Keratinocyte (primary cell): ENCODE measurements around the gene ARL5A. TPM values are rescaled to one million over a fixed set of nuclear protein-coding genes. Genes with fewer than 3 reads are reported as not detected.

ENCODE experiments used
- DNase-seq: peaks from one replicate; pipeline ENCODE4 v3.0.0-alpha.2; 2011; ENCODE audit warnings: low read depth, missing footprints, low spot score
- FAIRE-seq: peaks from 2 replicates; lab custom pipeline; 2011; peaks lifted over from hg19 to GRCh38; lab: Jason Lieb, UNC
- H2AFZ ChIP-seq: 2 replicates; pipeline ENCODE4 v1.6.0; 2012; ENCODE audit warnings: low read length, control low read depth, inconsistent platforms; ENCODE audit not compliant: control insufficient read depth
- H3K27ac ChIP-seq: 2 replicates; pipeline ENCODE4 v1.5.1; 2011; ENCODE audit warnings: low read length; ENCODE audit not compliant: control insufficient read depth, insufficient read depth
- H3K27me3 ChIP-seq: 3 replicates; pipeline ENCODE4 v1.6.0; 2011; ENCODE audit warnings: low read length; ENCODE audit not compliant: control insufficient read depth, insufficient read depth; ENCODE audit errors: extremely low read depth
- H3K36me3 ChIP-seq, 2 experiments: 2 replicates in 1 of 2; 3 replicates in 1 of 2; pipeline ENCODE4 v1.5.1; 2011; ENCODE audit warnings: low read length in 2 of 2, mild to moderate bottlenecking in 1 of 2; ENCODE audit not compliant: control insufficient read depth in 2 of 2, insufficient read depth in 2 of 2; ENCODE audit errors: extremely low read depth in 1 of 2
- H3K4me1 ChIP-seq: 3 replicates; pipeline ENCODE4 v1.5.1; 2011; ENCODE audit warnings: low read length; ENCODE audit not compliant: control insufficient read depth, insufficient read depth; ENCODE audit errors: extremely low read depth
- H3K4me2 ChIP-seq: 3 replicates; pipeline ENCODE4 v1.6.0; 2011; ENCODE audit warnings: low read depth, low read length; ENCODE audit not compliant: control insufficient read depth, insufficient read depth; ENCODE audit errors: extremely low read depth
- H3K4me3 ChIP-seq, 3 experiments: fragments of 200-600 bp in 1 of 3; sonication (generic) in 1 of 3; 2 replicates in 2 of 3; 3 replicates in 1 of 3; pipeline ENCODE4 v1.5.1; 2011 to 2016; ENCODE audit warnings: low read length in 3 of 3, mild to moderate bottlenecking in 3 of 3, control low read depth in 2 of 3, inconsistent platforms in 1 of 3, low read depth in 1 of 3, mixed read lengths in 1 of 3, mixed run types in 1 of 3, moderate library complexity in 1 of 3; ENCODE audit not compliant: control insufficient read depth in 2 of 3, insufficient read depth in 2 of 3; ENCODE audit errors: extremely low read depth in 1 of 3
- H3K79me2 ChIP-seq: 2 replicates; pipeline ENCODE4 v1.6.0; 2012; ENCODE audit warnings: low read length; ENCODE audit not compliant: control insufficient read depth, insufficient read depth
- H3K9ac ChIP-seq: 3 replicates; pipeline ENCODE4 v1.6.0; 2011; ENCODE audit warnings: low read length; ENCODE audit not compliant: control insufficient read depth, insufficient read depth; ENCODE audit errors: extremely low read depth
- H3K9me1 ChIP-seq: 3 replicates; pipeline ENCODE4 v1.6.0; 2011; ENCODE audit warnings: low read length; ENCODE audit not compliant: control insufficient read depth, insufficient read depth; ENCODE audit errors: extremely low read depth
- H3K9me3 ChIP-seq: 2 replicates; pipeline ENCODE4 v1.5.1; 2012; ENCODE audit warnings: low read depth, low read length; ENCODE audit not compliant: control insufficient read depth
- H4K20me1 ChIP-seq: 3 replicates; pipeline ENCODE4 v1.6.0; 2011; ENCODE audit warnings: low read length; ENCODE audit not compliant: control insufficient read depth, insufficient read depth; ENCODE audit errors: extremely low read depth
- EZH2 ChIP-seq: IDR thresholded peaks from one replicate; pipeline ENCODE4 v1.6.1; 2012; ENCODE audit warnings: inconsistent platforms, mild to moderate bottlenecking, low read length, moderate library complexity
- dilution Hi-C: fragments of 300-500 bp; cut with MboI; formaldehyde crosslinking; loops from one replicate; pipeline ENCODE4 v1.7.0; 2020; ENCODE audit warnings: low sequenced_read_pairs; ENCODE audit not compliant: extremely low pct_ligation_motif_present
- polyA plus RNA-seq, 5 experiments: library from polyadenylated mRNA; depleted of rRNA in 3 of 5; stranded (reverse) in 3 of 5; stranded (forward) in 1 of 5; unstranded in 1 of 5; fragments of >200 nt; gene quantifications; 1 replicate in 1 of 5; 2 replicates in 3 of 5; 3 replicates in 1 of 5; pipeline versions ENCODE4 v1.2.1 to v1.2.3, GENCODE V29; 2011 to 2012; ENCODE audit warnings: missing spikeins in 2 of 5, low read depth in 1 of 5, low replicate concordance in 1 of 5
- TF ChIP-seq, protein P1 (sequence below), 3 experiments: IDR thresholded peaks in 1 of 3; conservative IDR thresholded peaks in 1 of 3; optimal IDR thresholded peaks in 1 of 3; 2 replicates in 2 of 3; 3 replicates in 1 of 3; pipeline versions ENCODE3 to v1.5.1; 2011; ENCODE audit warnings: low read length in 3 of 3, mild to moderate bottlenecking in 3 of 3, moderate library complexity in 2 of 3, control low read depth in 1 of 3, inconsistent platforms in 1 of 3; ENCODE audit not compliant: insufficient read depth in 2 of 3; ENCODE audit errors: extremely low read depth in 1 of 3

ARL5A gene
- polyA plus RNA-seq, 1 donor (not counting 4 experiments of a cell fraction or from before 2014, with no cell fraction given), result 25.5 TPM

DNA sequence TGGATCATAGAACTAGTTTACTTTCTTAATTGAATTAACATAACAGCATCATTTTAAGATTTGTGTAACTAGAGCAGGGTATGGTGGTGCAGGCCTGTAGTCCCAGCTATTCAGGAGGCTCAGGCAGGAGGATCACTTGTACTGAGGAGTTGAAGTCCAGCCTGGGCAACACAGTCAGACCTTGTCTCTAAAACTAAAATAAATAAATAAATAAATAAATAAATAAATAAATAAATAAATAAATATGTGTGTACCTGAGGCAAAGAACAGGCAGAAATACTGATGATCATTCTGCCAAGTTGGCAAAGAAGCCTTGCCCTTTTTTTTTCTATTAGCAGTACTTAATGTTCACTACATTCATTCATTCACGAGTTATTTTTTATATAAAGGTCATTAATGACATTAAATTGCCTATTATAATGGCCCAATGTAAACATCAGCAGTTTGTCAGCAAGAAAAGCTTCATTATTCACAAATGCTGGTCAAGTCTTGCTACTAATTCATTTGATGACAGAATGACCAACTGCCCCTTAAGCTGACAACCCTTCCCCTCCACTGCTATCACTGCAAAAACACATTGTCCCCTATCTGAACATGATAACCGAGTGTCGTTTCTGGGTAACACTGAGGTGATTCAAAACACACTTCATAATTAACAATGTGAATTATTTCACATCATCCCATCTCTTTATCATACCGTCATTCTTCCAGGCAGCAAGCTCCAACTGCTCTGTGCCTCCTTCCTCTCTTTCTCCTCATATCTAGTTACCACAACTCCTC is 39.0 kb downstream of the ARL5A start:
- no peaks in the 10 kb centered on the region for H3K79me2 ChIP-seq
- no peaks in the 10 kb centered on the region for H3K9me1 ChIP-seq
- no peaks in the 10 kb centered on the region for H3K27me3 ChIP-seq
- no peaks in the 10 kb centered on the region for H4K20me1 ChIP-seq
- TF ChIP-seq EZH2, result no peak
- TF ChIP-seq, protein P1, sequence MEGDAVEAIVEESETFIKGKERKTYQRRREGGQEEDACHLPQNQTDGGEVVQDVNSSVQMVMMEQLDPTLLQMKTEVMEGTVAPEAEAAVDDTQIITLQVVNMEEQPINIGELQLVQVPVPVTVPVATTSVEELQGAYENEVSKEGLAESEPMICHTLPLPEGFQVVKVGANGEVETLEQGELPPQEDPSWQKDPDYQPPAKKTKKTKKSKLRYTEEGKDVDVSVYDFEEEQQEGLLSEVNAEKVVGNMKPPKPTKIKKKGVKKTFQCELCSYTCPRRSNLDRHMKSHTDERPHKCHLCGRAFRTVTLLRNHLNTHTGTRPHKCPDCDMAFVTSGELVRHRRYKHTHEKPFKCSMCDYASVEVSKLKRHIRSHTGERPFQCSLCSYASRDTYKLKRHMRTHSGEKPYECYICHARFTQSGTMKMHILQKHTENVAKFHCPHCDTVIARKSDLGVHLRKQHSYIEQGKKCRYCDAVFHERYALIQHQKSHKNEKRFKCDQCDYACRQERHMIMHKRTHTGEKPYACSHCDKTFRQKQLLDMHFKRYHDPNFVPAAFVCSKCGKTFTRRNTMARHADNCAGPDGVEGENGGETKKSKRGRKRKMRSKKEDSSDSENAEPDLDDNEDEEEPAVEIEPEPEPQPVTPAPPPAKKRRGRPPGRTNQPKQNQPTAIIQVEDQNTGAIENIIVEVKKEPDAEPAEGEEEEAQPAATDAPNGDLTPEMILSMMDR (optimal IDR thresholded peaks at IDR 0.05 in 1 of 3, IDR thresholded peaks at IDR 0.05 in 1 of 3, conservative IDR thresholded peaks at IDR 0.05 in 1 of 3; ENCODE audit: extremely low read depth in 1 of 3, insufficient read depth in 2 of 3, low read length in 3 of 3), result no peak
- H3K4me2 ChIP-seq, result no peak overlapping the region
- no peaks in the 10 kb centered on the region for H3K4me1 ChIP-seq
- dilution Hi-C loops, result no loop called here
- DNase-seq, result no peak
- no peak overlapping the region for H3K27ac ChIP-seq
- H3K9me3 ChIP-seq, result no peaks in the 10 kb centered on the region
- no peak overlapping the region for H2AFZ ChIP-seq
- H3K9ac ChIP-seq, result no peak overlapping the region
- peaks cover 0 to 4% of the 10 kb centered on the region in 2 experiments for H3K36me3 ChIP-seq
- FAIRE-seq, result no peak
- H3K4me3 ChIP-seq, result no peak overlapping the region

DNA sequence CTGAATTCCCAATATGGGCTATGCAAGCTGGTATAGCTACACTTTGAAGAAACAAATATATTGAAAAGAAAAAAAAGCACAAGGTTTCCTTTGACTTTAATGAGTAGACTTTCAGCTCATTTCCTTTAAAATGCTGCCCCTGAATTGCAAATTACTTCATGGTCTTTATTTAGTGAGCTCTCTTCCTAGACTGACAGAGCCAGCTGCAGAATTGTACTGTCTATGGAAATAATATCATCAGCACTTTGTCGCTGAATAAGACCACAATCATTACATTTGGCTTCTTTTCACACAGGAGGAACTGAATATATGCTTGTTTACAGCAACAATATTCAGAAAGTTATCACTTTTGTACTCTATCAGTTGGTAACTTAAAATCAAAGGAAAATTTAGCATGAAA is 41.7 kb downstream of the ARL5A start:
- Histone ChIP-seq H3K36me3 (peaks cover 0 to 7% of the 10 kb centered on the region in 2 experiments), H3K4me3 (no peak overlapping the region), H2AFZ (no peak overlapping the region), H3K9ac (no peak overlapping the region), H3K4me2 (no peak overlapping the region), H3K27ac (no peak overlapping the region), H3K9me1 (no peaks in the 10 kb centered on the region), H4K20me1 (no peaks in the 10 kb centered on the region), H3K4me1 (no peaks in the 10 kb centered on the region), H3K79me2 (no peaks in the 10 kb centered on the region), H3K27me3 (no peaks in the 10 kb centered on the region), H3K9me3 (no peaks in the 10 kb centered on the region)
- DNase-seq, result no peak
- FAIRE-seq, result no peak
- TF ChIP-seq, protein P1 (optimal IDR thresholded peaks at IDR 0.05 in 1 of 3, IDR thresholded peaks at IDR 0.05 in 1 of 3, conservative IDR thresholded peaks at IDR 0.05 in 1 of 3; ENCODE audit: extremely low read depth in 1 of 3, insufficient read depth in 2 of 3, low read length in 3 of 3), result no peak
- TF ChIP-seq EZH2, result no peak
- dilution Hi-C loops, result no loop called here
